ENCODE measurements around the gene OR6C74.

OR6C74 gene

DNA sequence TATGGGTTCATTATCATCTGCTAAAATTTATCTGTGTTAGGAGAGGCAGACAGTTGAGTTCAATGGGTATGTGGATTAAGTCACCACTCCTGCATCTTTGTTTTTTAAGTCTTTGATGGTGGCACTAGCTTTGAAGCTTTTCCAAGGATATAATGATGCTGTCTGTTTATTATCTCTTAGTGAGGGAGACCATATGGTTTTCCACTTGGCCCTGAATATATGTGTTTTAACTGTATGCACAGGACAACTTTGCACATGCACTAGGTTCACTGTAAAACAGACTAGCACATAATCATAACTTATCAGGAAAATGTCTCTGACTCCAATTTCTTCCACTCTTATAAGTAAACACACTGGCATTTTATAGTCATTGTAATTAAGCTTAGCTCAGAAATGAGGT is 8.9 kb downstream of the OR6C74 start:
- POLR2A ChIA-PET = no interaction called here
- no peaks in the 10 kb centered on the region for H3K36me3 ChIP-seq (ENCODE audit: control insufficient read depth in 2 of 2, insufficient read depth in 1 of 2, low read length in 2 of 2)
- no peak overlapping the region for H3K4me3 ChIP-seq (ENCODE audit: low read depth, low read length)
- no peaks in the 10 kb centered on the region for H3K4me1 ChIP-seq (ENCODE audit: control insufficient read depth, insufficient read depth, low read length)
- CTCF ChIA-PET = no interaction called here
- H3K9me3 ChIP-seq (ENCODE audit: control insufficient read depth, insufficient read depth, low read depth, low read length) = no peaks in the 10 kb centered on the region
- H3K27ac ChIP-seq (ENCODE audit: extremely low read depth, low read depth, low read length) = no peak overlapping the region
- no peak for TF ChIP-seq ZNF350 (tag by site-specific recombination; IDR thresholded peaks at IDR 0.05)
- TF ChIP-seq ZNF221 (tag by site-specific recombination; IDR thresholded peaks at IDR 0.05; ENCODE audit: borderline replicate concordance) = no peak
- no peak for TF ChIP-seq WT1 (tag by site-specific recombination; IDR thresholded peaks at IDR 0.05)
- TF ChIP-seq, protein P1, sequence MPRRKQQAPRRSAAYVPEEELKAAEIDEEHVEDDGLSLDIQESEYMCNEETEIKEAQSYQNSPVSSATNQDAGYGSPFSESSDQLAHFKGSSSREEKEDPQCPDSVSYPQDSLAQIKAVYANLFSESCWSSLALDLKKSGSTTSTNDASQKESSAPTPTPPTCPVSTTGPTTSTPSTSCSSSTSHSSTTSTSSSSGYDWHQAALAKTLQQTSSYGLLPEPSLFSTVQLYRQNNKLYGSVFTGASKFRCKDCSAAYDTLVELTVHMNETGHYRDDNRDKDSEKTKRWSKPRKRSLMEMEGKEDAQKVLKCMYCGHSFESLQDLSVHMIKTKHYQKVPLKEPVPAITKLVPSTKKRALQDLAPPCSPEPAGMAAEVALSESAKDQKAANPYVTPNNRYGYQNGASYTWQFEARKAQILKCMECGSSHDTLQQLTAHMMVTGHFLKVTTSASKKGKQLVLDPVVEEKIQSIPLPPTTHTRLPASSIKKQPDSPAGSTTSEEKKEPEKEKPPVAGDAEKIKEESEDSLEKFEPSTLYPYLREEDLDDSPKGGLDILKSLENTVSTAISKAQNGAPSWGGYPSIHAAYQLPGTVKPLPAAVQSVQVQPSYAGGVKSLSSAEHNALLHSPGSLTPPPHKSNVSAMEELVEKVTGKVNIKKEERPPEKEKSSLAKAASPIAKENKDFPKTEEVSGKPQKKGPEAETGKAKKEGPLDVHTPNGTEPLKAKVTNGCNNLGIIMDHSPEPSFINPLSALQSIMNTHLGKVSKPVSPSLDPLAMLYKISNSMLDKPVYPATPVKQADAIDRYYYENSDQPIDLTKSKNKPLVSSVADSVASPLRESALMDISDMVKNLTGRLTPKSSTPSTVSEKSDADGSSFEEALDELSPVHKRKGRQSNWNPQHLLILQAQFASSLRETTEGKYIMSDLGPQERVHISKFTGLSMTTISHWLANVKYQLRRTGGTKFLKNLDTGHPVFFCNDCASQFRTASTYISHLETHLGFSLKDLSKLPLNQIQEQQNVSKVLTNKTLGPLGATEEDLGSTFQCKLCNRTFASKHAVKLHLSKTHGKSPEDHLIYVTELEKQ (tag by site-specific recombination; IDR thresholded peaks at IDR 0.05; ENCODE audit: borderline replicate concordance) = no peak
- no peak for TF ChIP-seq ZNF776 (tag by site-specific recombination; IDR thresholded peaks at IDR 0.05; ENCODE audit: borderline replicate concordance)
- TF ChIP-seq, protein P2, sequence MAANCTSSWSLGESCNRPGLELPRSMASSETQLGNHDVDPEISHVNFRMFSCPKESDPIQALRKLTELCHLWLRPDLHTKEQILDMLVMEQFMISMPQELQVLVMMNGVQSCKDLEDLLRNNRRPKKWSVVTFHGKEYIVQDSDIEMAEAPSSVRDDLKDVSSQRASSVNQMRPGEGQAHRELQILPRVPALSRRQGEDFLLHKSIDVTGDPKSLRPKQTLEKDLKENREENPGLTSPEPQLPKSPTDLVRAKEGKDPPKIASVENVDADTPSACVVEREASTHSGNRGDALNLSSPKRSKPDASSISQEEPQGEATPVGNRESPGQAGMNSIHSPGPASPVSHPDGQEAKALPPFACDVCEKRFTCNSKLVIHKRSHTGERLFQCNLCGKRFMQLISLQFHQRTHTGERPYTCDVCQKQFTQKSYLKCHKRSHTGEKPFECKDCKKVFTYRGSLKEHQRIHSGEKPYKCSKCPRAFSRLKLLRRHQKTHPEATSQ (tag by site-specific recombination; IDR thresholded peaks at IDR 0.05) = no peak
- no peak for TF ChIP-seq ZNF426 (tag by site-specific recombination; IDR thresholded peaks at IDR 0.05)
- TF ChIP-seq, protein P3, sequence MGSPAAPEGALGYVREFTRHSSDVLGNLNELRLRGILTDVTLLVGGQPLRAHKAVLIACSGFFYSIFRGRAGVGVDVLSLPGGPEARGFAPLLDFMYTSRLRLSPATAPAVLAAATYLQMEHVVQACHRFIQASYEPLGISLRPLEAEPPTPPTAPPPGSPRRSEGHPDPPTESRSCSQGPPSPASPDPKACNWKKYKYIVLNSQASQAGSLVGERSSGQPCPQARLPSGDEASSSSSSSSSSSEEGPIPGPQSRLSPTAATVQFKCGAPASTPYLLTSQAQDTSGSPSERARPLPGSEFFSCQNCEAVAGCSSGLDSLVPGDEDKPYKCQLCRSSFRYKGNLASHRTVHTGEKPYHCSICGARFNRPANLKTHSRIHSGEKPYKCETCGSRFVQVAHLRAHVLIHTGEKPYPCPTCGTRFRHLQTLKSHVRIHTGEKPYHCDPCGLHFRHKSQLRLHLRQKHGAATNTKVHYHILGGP (tag by site-specific recombination; IDR thresholded peaks at IDR 0.05) = no peak
- no peak for TF ChIP-seq ZEB2 (tag by site-specific recombination; IDR thresholded peaks at IDR 0.05)

DNA sequence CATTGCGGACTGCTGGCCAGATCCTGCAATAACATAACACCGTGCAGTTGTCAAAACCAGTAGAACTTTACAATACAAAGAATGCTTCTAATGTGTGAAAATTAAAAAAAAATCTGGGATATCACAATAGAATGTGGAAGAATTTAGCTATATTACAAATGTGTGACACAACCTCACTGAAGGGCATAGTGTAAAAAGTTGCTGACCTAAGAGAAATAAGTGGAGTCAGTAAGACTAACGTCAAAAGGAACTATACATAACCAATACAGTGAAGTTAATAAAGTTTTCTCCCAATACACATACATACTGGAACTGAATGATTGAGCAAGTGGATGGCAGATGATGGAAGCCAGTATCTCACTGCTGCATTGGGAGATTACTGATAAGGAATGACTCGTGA is 12.4 kb downstream of the OR6C74 start:
- no peaks in the 10 kb centered on the region for H3K4me1 ChIP-seq (ENCODE audit: control insufficient read depth, insufficient read depth, low read length)
- CTCF ChIA-PET = no interaction called here
- H3K4me3 ChIP-seq (ENCODE audit: low read depth, low read length) = no peak overlapping the region
- POLR2A ChIA-PET = no interaction called here
- TF ChIP-seq ZBTB48 (tag by site-specific recombination; IDR thresholded peaks at IDR 0.05) (no peak), ZNF394 (tag by site-specific recombination; IDR thresholded peaks at IDR 0.05; ENCODE audit: borderline replicate concordance) (no peak), SP7 (tag by site-specific recombination; IDR thresholded peaks at IDR 0.05) (no peak), ZNF157 (tag by site-specific recombination; IDR thresholded peaks at IDR 0.05) (no peak), ZNF366 (tag by site-specific recombination; conservative IDR thresholded peaks at IDR 0.05) (no peak)
- TF ChIP-seq, protein P4, sequence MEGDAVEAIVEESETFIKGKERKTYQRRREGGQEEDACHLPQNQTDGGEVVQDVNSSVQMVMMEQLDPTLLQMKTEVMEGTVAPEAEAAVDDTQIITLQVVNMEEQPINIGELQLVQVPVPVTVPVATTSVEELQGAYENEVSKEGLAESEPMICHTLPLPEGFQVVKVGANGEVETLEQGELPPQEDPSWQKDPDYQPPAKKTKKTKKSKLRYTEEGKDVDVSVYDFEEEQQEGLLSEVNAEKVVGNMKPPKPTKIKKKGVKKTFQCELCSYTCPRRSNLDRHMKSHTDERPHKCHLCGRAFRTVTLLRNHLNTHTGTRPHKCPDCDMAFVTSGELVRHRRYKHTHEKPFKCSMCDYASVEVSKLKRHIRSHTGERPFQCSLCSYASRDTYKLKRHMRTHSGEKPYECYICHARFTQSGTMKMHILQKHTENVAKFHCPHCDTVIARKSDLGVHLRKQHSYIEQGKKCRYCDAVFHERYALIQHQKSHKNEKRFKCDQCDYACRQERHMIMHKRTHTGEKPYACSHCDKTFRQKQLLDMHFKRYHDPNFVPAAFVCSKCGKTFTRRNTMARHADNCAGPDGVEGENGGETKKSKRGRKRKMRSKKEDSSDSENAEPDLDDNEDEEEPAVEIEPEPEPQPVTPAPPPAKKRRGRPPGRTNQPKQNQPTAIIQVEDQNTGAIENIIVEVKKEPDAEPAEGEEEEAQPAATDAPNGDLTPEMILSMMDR (tag by site-specific recombination; IDR thresholded peaks at IDR 0.05) = no peak
- H3K36me3 ChIP-seq (ENCODE audit: control insufficient read depth in 2 of 2, insufficient read depth in 1 of 2, low read length in 2 of 2) = no peaks in the 10 kb centered on the region
- H3K9me3 ChIP-seq (ENCODE audit: control insufficient read depth, insufficient read depth, low read depth, low read length) = no peaks in the 10 kb centered on the region
- H3K27ac ChIP-seq (ENCODE audit: extremely low read depth, low read depth, low read length) = no peak overlapping the region
